HG02973 (cell line): Measurements from ENCODE around the gene SIX5.

Experiments used
- ATAC-seq: cut with Tn5 transposase; IDR thresholded peaks from one replicate; pipeline ENCODE4 v1.9.1; 2021; ENCODE audit warnings: moderate library complexity; ENCODE audit not compliant: unreplicated experiment

SIX5 gene

GRCh38 chr19:45793178-45793564, 24.1 kb upstream of the SIX5 start:
- ATAC-seq: no peak

GRCh38 chr19:45792470-45793177, 23.6 kb upstream of the SIX5 start, which contains the start of gene DMWD:
Gene DMWD, minus strand, starts transcription at chr19:45792845. Its CDS starts 89 bp downstream, at chr19:45792756.
- peak; percentile 87 for ATAC-seq

- ATAC-seq: no peak
Observed at GRCh38 chr19:45791744-45792469, 22.9 kb upstream of the SIX5 start.

- ATAC-seq: no peak
Observed at GRCh38 chr19:45790942-45791341, 21.9 kb upstream of the SIX5 start.

- no peak for ATAC-seq
Observed at GRCh38 chr19:45789035-45789786, 20.2 kb upstream of the SIX5 start.

- ATAC-seq: no peak
Observed at GRCh38 chr19:45786533-45786894, 17.5 kb upstream of the SIX5 start.

- no peak for ATAC-seq
Observed at GRCh38 chr19:45785781-45786532, 16.9 kb upstream of the SIX5 start.

GRCh38 chr19:45785097-45785496, 16.0 kb upstream of the SIX5 start:
- ATAC-seq: no peak

- ATAC-seq: no peak
Observed at GRCh38 chr19:45784096-45784495, 15.0 kb upstream of the SIX5 start.

- no peak for ATAC-seq
Observed at GRCh38 chr19:45782820-45783785, 14.1 kb upstream of the SIX5 start.

- no peak for ATAC-seq
Observed at GRCh38 chr19:45782162-45782691, 13.2 kb upstream of the SIX5 start, which contains the start of gene DMPK. Gene DMPK, minus strand, starts transcription at chr19:45782490. Its CDS starts 138 bp downstream, at chr19:45782352.

- ATAC-seq: no peak
Observed at GRCh38 chr19:45781214-45782161, 12.4 kb upstream of the SIX5 start.

- ATAC-seq: no peak
Observed at GRCh38 chr19:45780448-45781213, 11.6 kb upstream of the SIX5 start.

- ATAC-seq: no peak
Observed at GRCh38 chr19:45780146-45780447, 11.0 kb upstream of the SIX5 start.

GRCh38 chr19:45779231-45780145, 10.4 kb upstream of the SIX5 start:
- ATAC-seq: peak; percentile 64

GRCh38 chr19:45778010-45778661, 9.1 kb upstream of the SIX5 start:
- ATAC-seq: no peak
